Kidney epithelial cell (primary cell): ENCODE data around the gene NPHP1. TPM values are rescaled to one million over a fixed set of nuclear protein-coding genes. Genes with fewer than 3 reads are reported as not detected.

Experiments
- DNase-seq: peaks from one replicate; pipeline ENCODE4 v3.0.0-alpha.2; 2010; ENCODE audit warnings: low read depth
- H3K27me3 ChIP-seq: 2 replicates; pipeline ENCODE4 v1.6.0; 2011; ENCODE audit warnings: low read length; ENCODE audit not compliant: control insufficient read depth, insufficient read depth
- H3K36me3 ChIP-seq: 2 replicates; pipeline ENCODE4 v1.5.1; 2011; ENCODE audit warnings: low read length; ENCODE audit not compliant: control insufficient read depth, insufficient read depth
- H3K4me3 ChIP-seq: 2 replicates; pipeline ENCODE4 v1.5.1; 2011; ENCODE audit warnings: low read depth, mild to moderate bottlenecking, control low read depth, low read length
- CTCF ChIP-seq: IDR thresholded peaks from 2 replicates; pipeline ENCODE4 v1.5.1; 2011; ENCODE audit warnings: mild to moderate bottlenecking, moderate library complexity, low read length, control low read depth, inconsistent platforms; ENCODE audit not compliant: insufficient read depth, poor library complexity, severe bottlenecking
- total RNA-seq: library from RNA; depleted of rRNA; stranded (reverse); fragments of >200 nt; gene quantifications from 2 replicates; pipeline ENCODE4 v1.2.3, GENCODE V29; 2015

The NPHP1 gene
- total RNA-seq, 1 donor from 2014 or later = 2.5 TPM

- TF ChIP-seq CTCF = no peak
- no peak overlapping the region for H3K4me3 ChIP-seq
- no peak for DNase-seq
- no peaks in the 10 kb centered on the region for H3K27me3 ChIP-seq
- H3K36me3 ChIP-seq = no peaks in the 10 kb centered on the region
These were observed 57.9 kb downstream of the NPHP1 start for GRCh38 chr2:110146945-110147332.

GRCh38 chr2:110146183-110146944 lies 58.4 kb downstream of the NPHP1 start:
- DNase-seq = no peak
- Histone ChIP-seq H3K4me3 (no peak overlapping the region), H3K36me3 (no peaks in the 10 kb centered on the region), H3K27me3 (no peaks in the 10 kb centered on the region)
- TF ChIP-seq CTCF = no peak

GRCh38 chr2:110143982-110144381 lies 60.8 kb downstream of the NPHP1 start:
- H3K27me3 ChIP-seq = no peaks in the 10 kb centered on the region
- no peak for TF ChIP-seq CTCF
- H3K4me3 ChIP-seq = no peak overlapping the region
- DNase-seq = no peak
- no peaks in the 10 kb centered on the region for H3K36me3 ChIP-seq

GRCh38 chr2:110140401-110140800 lies 64.4 kb downstream of the NPHP1 start:
- TF ChIP-seq CTCF = no peak
- no peak for DNase-seq

GRCh38 chr2:110134025-110134424 lies 70.8 kb downstream of the NPHP1 start:
- TF ChIP-seq CTCF = no peak
- Histone ChIP-seq H3K36me3 (no peaks in the 10 kb centered on the region), H3K4me3 (no peak overlapping the region), H3K27me3 (no peaks in the 10 kb centered on the region)
- DNase-seq = no peak

More at GRCh38 chr2:110140401-110140800, 64.4 kb downstream of the NPHP1 start:
- H3K36me3 ChIP-seq = no peaks in the 10 kb centered on the region
- H3K4me3 ChIP-seq = no peak overlapping the region
- H3K27me3 ChIP-seq = no peaks in the 10 kb centered on the region

GRCh38 chr2:110131166-110131565 lies 73.6 kb downstream of the NPHP1 start:
- no peaks in the 10 kb centered on the region for H3K27me3 ChIP-seq
- H3K4me3 ChIP-seq = no peak overlapping the region
- TF ChIP-seq CTCF = no peak
- no peaks in the 10 kb centered on the region for H3K36me3 ChIP-seq
- DNase-seq = no peak
